Thoracic aorta (tissue), 2 donors: ENCODE data around the gene PEX1. TPM values are rescaled to one million over a fixed set of nuclear protein-coding genes. Genes with fewer than 3 reads are reported as not detected.

ENCODE experiments used
- ATAC-seq: fragments of 150-250 bp; one replicate; pipeline ENCODE4 v1.8.0; 2017; ENCODE audit warnings: low read depth; ENCODE audit not compliant: insufficient number of reproducible peaks, low FRiP score
- DNase-seq: peaks from one replicate; pipeline ENCODE4 v3.0.0-alpha.2; 2020; ENCODE audit warnings: low spot score
- H3K27ac ChIP-seq, 2 donors: fragments of 200-600 bp; sonication (generic); 1 replicate in 1 of 2; 2 replicates in 1 of 2; pipeline ENCODE4 v1.5.1; 2016; ENCODE audit warnings: mild to moderate bottlenecking in 2 of 2, moderate library complexity in 2 of 2
- H3K27me3 ChIP-seq: fragments of 200-600 bp; sonication (generic); replicated peaks from 2 replicates; pipeline ENCODE4 v1.6.0; 2016; ENCODE audit warnings: mild to moderate bottlenecking; ENCODE audit not compliant: insufficient read depth
- H3K36me3 ChIP-seq: fragments of 200-600 bp; sonication (generic); one replicate; pipeline ENCODE4 v1.5.1; 2016
- H3K4me1 ChIP-seq, 2 donors: fragments of 200-600 bp; sonication (generic); 1 replicate in 1 of 2; 2 replicates in 1 of 2; pipeline versions ENCODE4 v1.5.1 to v1.6.0; 2016; ENCODE audit warnings: low read depth in 2 of 2, mild to moderate bottlenecking in 1 of 2; ENCODE audit not compliant: control insufficient read depth in 1 of 2
- H3K4me3 ChIP-seq: fragments of 200-600 bp; sonication (generic); 2 replicates; pipeline ENCODE4 v1.5.1; 2016; ENCODE audit warnings: mild to moderate bottlenecking
- H3K9me3 ChIP-seq: fragments of 200-600 bp; sonication (generic); 2 replicates; pipeline ENCODE4 v1.5.1; 2016
- total RNA-seq, 2 donors: library from RNA; depleted of rRNA; stranded (reverse); fragments of >200 nt; gene quantifications; one replicate each; pipeline versions ENCODE4 v1.1.0 to v1.2.3, GENCODE V29; 2016
- TF ChIP-seq, protein P1 (sequence below): fragments of 200-600 bp; sonication (generic); IDR thresholded peaks from one replicate; pipeline ENCODE4 v1.5.1; 2019; ENCODE audit warnings: antibody characterized with exemption

Gene PEX1
- total RNA-seq, 2 donors from 2014 or later = 23.0 to 26.2 TPM

DNA sequence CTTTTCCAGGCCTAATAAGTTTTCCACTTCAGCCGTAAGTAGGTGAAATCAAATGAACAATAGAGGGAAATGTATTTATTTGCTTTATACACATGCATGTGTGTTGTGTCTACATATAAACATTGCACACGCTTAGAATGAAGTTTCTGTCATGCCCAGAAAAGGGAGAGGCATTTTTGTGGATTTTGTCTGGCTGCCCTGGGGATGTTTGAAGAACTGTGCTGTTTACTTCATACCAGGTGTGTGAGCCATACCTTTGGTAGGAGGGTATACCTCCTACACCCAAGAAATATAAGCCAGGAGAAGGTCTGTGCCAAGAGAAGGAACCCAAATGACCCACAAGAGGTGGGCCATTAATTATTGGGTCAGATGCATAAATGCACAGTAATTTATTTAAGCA lies 68.2 kb downstream of the PEX1 start:
- TF ChIP-seq, protein P1, sequence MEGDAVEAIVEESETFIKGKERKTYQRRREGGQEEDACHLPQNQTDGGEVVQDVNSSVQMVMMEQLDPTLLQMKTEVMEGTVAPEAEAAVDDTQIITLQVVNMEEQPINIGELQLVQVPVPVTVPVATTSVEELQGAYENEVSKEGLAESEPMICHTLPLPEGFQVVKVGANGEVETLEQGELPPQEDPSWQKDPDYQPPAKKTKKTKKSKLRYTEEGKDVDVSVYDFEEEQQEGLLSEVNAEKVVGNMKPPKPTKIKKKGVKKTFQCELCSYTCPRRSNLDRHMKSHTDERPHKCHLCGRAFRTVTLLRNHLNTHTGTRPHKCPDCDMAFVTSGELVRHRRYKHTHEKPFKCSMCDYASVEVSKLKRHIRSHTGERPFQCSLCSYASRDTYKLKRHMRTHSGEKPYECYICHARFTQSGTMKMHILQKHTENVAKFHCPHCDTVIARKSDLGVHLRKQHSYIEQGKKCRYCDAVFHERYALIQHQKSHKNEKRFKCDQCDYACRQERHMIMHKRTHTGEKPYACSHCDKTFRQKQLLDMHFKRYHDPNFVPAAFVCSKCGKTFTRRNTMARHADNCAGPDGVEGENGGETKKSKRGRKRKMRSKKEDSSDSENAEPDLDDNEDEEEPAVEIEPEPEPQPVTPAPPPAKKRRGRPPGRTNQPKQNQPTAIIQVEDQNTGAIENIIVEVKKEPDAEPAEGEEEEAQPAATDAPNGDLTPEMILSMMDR = no peak
- Histone ChIP-seq H3K9me3 (no peaks in the 10 kb centered on the region), H3K27me3 (no peaks in the 10 kb centered on the region), H3K36me3 (peaks cover 21% of the 10 kb centered on the region), H3K4me1 (no peaks in the 10 kb centered on the region), H3K4me3 (no peak overlapping the region), H3K27ac (no peak overlapping the region)
- no peak for DNase-seq
- ATAC-seq = no peak

DNA sequence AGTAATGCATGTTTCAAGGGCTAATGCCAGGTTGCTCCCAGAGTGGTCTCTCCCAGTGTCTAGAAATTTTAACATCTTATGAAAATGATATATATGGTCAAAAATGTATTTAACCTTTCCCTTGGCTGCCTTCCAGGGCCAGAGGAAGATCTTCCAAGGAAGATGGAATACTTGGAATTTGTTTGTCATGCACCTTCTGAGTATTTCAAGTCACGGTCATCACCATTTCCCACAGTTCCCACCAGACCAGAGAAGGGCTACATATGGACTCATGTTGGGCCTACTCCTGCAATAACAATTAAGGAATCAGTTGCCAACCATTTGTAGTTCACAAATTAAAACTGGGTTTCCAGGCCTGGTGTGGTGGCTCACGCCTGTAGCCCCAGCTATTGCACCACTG lies 72.1 kb downstream of the PEX1 start:
- H3K27ac ChIP-seq = no peak overlapping the region
- H3K36me3 ChIP-seq = peaks cover 45% of the 10 kb centered on the region
- DNase-seq (no peak), ATAC-seq (no peak)
- no peaks in the 10 kb centered on the region for H3K9me3 ChIP-seq
- no peak overlapping the region for H3K4me3 ChIP-seq
- no peaks in the 10 kb centered on the region for H3K4me1 ChIP-seq
- no peaks in the 10 kb centered on the region for H3K27me3 ChIP-seq
- TF ChIP-seq, protein P1 = no peak

DNA sequence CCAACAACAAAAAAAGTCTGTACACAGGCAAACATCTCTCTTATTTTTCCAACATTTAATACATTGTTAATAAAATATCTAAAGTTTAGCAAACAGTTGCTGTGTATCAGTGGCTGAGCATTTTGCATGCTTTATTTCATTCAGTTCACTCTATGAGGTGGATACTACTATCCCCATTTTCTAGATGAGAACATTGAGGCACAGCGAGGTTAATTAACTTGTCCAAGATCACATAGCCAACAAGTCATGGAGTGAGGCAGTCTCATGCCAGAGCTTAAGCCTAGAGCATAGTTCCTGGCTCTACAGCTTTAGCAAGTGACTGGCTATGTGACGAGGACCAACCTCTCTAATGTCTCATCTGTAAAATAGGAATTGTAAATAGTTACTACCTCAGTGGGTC lies 76.7 kb downstream of the PEX1 start:
- ATAC-seq = no peak
- no peaks in the 10 kb centered on the region for H3K9me3 ChIP-seq
- H3K36me3 ChIP-seq = peaks cover 46% of the 10 kb centered on the region
- H3K27me3 ChIP-seq = no peaks in the 10 kb centered on the region
- peaks cover 3 to 4% of the 10 kb centered on the region in 2 donors for H3K4me1 ChIP-seq
- no peak overlapping the region for H3K27ac ChIP-seq
- TF ChIP-seq, protein P1 = no peak
- DNase-seq = no peak
- H3K4me3 ChIP-seq = no peak overlapping the region

DNA sequence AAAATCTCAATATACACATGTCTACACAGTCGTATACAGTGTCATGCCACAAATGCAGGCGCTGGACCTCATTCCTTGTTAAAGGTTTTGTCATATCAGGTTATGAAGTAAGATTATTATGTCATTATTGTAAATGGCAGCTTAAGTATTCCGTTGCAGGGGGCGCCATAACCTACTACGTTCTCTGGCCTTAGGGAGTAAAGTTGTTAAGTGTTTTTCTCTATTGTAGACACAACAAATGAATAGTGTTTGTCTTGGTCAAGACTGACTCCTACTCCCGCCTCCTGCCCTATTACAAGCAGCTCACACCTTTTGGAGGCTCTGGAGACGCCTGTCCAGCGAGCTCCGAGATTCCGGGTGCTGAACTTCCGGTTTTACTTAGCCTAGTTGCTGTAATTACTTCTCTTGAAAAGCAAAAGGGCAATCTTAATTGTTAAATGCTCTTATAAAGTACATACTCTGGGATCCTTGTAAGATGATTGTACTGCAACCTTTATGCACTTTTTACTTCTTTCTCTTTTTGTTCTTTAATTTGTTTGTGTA lies 80.0 kb downstream of the PEX1 start:
- peak overlapping the region; percentile 87 to 93 for H3K27ac ChIP-seq
- ATAC-seq = no peak
- no peaks in the 10 kb centered on the region for H3K27me3 ChIP-seq
- no peaks in the 10 kb centered on the region for H3K9me3 ChIP-seq
- TF ChIP-seq, protein P1 = no peak
- peaks cover 3 to 4% of the 10 kb centered on the region in 2 donors for H3K4me1 ChIP-seq
- peak overlapping the region; percentile 97 for H3K4me3 ChIP-seq
- peak; percentile 8 for DNase-seq
- peaks cover 20% of the 10 kb centered on the region for H3K36me3 ChIP-seq

DNA sequence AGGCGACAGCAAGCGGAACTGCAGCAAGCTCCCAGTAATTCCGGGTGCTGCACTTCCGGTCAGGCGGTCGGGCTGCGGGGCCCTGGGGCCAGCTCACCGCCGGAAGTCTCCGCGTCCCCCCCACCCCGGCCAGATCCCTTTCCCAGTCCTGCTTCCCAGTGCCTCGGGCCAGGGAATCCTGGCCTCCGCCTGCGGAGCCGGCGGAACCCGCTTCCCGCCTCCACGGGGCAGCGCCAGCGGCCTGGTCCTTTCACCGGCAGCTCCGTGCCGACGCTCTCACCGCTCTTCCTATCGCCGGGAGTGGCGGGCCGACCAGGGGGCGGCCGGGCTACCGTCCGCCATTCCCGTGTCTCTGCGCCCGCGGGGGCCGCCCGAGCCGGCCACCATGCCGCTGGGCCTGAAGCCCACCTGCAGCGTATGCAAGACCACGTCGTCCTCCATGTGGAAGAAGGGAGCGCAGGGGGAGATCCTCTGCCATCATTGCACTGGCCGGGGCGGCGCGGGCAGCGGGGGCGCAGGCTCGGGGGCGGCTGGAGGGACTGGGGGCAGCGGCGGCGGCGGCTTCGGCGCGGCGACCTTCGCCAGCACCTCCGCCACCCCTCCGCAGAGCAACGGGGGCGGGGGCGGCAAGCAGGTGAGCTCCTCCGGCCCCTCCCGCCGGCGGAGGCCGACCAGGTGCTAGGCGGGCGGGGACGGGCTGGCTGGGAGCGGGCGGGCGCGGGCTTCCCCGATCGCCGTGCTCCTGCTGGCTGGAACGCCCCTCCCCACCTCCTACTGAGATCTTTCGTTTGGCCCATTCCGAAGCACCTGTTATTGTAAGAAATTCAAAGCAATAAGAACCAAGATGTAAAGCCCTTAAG lies 80.7 kb downstream of the PEX1 start, which contains the start of gene GATAD1:
Gene GATAD1 (plus strand): TSS at position 138 of the 860 bp plus-strand sequence. CDS start 248 bp downstream, at position 386.
- H3K27ac ChIP-seq = peak within 1 kb of the TSS; percentile 87 to 93
- peak; percentile 62 for DNase-seq
- H3K36me3 ChIP-seq = peaks cover 13% of the 10 kb centered on the region
- H3K4me3 ChIP-seq = peak within 1 kb of the TSS; percentile 97
- no peaks in the 10 kb centered on the region for H3K9me3 ChIP-seq
- ATAC-seq = peak; percentile 96
- TF ChIP-seq, protein P1 = peak; percentile 92
- peaks cover 3 to 4% of the 10 kb centered on the region in 2 donors for H3K4me1 ChIP-seq
- H3K27me3 ChIP-seq = no peaks in the 10 kb centered on the region
